Measurements from ENCODE around the gene SLC8A2.

Gene SLC8A2

GRCh38 chr19:47461876-47462275 is 9.8 kb downstream of the SLC8A2 start:
- DNase-seq, result no peak
- H3K27ac ChIP-seq, result no peak overlapping the region
- peaks cover 0 to 2% (median 0%) of the 10 kb centered on the region in 3 donors for H3K9me3 ChIP-seq
- H3K27me3 ChIP-seq, result peaks cover 4 to 48% of the 10 kb centered on the region in 2 donors
- no peak overlapping the region for H3K4me3 ChIP-seq
- TF ChIP-seq, protein P1, sequence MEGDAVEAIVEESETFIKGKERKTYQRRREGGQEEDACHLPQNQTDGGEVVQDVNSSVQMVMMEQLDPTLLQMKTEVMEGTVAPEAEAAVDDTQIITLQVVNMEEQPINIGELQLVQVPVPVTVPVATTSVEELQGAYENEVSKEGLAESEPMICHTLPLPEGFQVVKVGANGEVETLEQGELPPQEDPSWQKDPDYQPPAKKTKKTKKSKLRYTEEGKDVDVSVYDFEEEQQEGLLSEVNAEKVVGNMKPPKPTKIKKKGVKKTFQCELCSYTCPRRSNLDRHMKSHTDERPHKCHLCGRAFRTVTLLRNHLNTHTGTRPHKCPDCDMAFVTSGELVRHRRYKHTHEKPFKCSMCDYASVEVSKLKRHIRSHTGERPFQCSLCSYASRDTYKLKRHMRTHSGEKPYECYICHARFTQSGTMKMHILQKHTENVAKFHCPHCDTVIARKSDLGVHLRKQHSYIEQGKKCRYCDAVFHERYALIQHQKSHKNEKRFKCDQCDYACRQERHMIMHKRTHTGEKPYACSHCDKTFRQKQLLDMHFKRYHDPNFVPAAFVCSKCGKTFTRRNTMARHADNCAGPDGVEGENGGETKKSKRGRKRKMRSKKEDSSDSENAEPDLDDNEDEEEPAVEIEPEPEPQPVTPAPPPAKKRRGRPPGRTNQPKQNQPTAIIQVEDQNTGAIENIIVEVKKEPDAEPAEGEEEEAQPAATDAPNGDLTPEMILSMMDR (IDR thresholded peaks at IDR 0.05), result no peak
- no peaks in the 10 kb centered on the region for H3K36me3 ChIP-seq
- intact Hi-C loops (cut with DNase I; ENCODE audit: low total_unique reads), result no loop called here
- peaks cover 0 to 6% (median 3%) of the 10 kb centered on the region in 4 donors for H3K4me1 ChIP-seq

DNA sequence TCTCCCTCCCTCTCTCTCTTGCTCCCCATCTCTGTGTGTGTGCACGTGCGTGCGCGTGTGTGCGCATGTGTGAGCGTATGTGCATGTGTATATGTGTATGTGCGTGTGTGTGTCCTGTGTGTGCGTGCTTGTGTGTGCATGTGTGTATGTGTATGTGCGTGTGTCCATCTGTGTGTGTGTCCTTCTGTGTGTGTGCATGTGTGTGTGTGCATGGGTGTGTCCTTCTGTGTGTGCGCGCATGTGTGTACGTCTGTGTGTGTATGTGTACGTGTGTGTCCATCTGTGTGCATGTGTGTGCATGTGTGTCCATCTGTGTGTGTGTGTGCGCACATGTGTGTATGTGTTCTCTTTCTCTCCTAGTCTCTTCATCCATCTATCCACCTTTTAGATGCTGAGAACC is 12.2 kb downstream of the SLC8A2 start:
- no peak overlapping the region for H3K27ac ChIP-seq
- peaks cover 5 to 60% of the 10 kb centered on the region in 2 donors for H3K27me3 ChIP-seq
- H3K4me1 ChIP-seq, result peaks cover 0 to 6% (median 3%) of the 10 kb centered on the region in 4 donors
- TF ChIP-seq, protein P1 (IDR thresholded peaks at IDR 0.05), result no peak
- intact Hi-C loops (cut with DNase I; ENCODE audit: low total_unique reads), result no loop called here
- no peak overlapping the region for H3K4me3 ChIP-seq
- DNase-seq, result no peak
- H3K36me3 ChIP-seq, result peaks cover 0 to 5% (median 0%) of the 10 kb centered on the region in 3 donors
- H3K9me3 ChIP-seq, result peaks cover 2 to 20% (median 11%) of the 10 kb centered on the region in 3 donors

GRCh38 chr19:47458672-47459071 is 13.0 kb downstream of the SLC8A2 start:
- H3K36me3 ChIP-seq, result peaks cover 0 to 5% (median 0%) of the 10 kb centered on the region in 3 donors
- peaks cover 5 to 60% of the 10 kb centered on the region in 2 donors for H3K27me3 ChIP-seq
- H3K9me3 ChIP-seq, result peaks cover 2 to 20% (median 11%) of the 10 kb centered on the region in 3 donors
- intact Hi-C loops (cut with DNase I; ENCODE audit: low total_unique reads), result no loop called here
- no peak for DNase-seq
- no peak overlapping the region for H3K4me3 ChIP-seq
- H3K27ac ChIP-seq, result no peak overlapping the region
- peaks cover 0 to 6% (median 3%) of the 10 kb centered on the region in 4 donors for H3K4me1 ChIP-seq
- TF ChIP-seq, protein P1 (IDR thresholded peaks at IDR 0.05), result no peak

- H3K9me3 ChIP-seq, result peaks cover 2 to 20% (median 11%) of the 10 kb centered on the region in 3 donors
- intact Hi-C loops (cut with DNase I; ENCODE audit: low total_unique reads), result no loop called here
- peaks cover 0 to 5% (median 0%) of the 10 kb centered on the region in 3 donors for H3K36me3 ChIP-seq
- no peak overlapping the region for H3K4me3 ChIP-seq
- TF ChIP-seq, protein P1 (IDR thresholded peaks at IDR 0.05), result no peak
- H3K4me1 ChIP-seq, result peaks cover 0 to 6% (median 3%) of the 10 kb centered on the region in 4 donors
- no peak overlapping the region for H3K27ac ChIP-seq
- no peak for DNase-seq
- H3K27me3 ChIP-seq, result peaks cover 5 to 60% of the 10 kb centered on the region in 2 donors
Measured at GRCh38 chr19:47456721-47457474, 14.8 kb downstream of the SLC8A2 start.

- DNase-seq, result no peak
- intact Hi-C loops (cut with DNase I; ENCODE audit: low total_unique reads), result no loop called here
- TF ChIP-seq, protein P1 (IDR thresholded peaks at IDR 0.05), result no peak
- no peak overlapping the region for H3K4me3 ChIP-seq
- H3K27me3 ChIP-seq, result peaks cover 7 to 48% of the 10 kb centered on the region in 2 donors
- no peak overlapping the region for H3K27ac ChIP-seq
- H3K36me3 ChIP-seq, result peaks cover 0 to under 1% (median 0%) of the 10 kb centered on the region in 3 donors
- peaks cover 0 to 9% (median 2%) of the 10 kb centered on the region in 3 donors for H3K9me3 ChIP-seq
- peaks cover 0 to 19% (median 14%) of the 10 kb centered on the region in 4 donors for H3K4me1 ChIP-seq
Measured at GRCh38 chr19:47450478-47450877, 21.2 kb downstream of the SLC8A2 start.
